Panc1 (cell line): ENCODE measurements around the gene SLC7A6. TPM values are rescaled to one million over a fixed set of nuclear protein-coding genes. Genes with fewer than 3 reads are reported as not detected.

ENCODE experiments used
- ATAC-seq: fragments of 200-7000 bp; cut with Tn5 transposase; 2 replicates; pipeline ENCODE4 v1.9.1; 2020; ENCODE audit warnings: mild to moderate bottlenecking, moderate library complexity
- BruUV-seq: library from RNA; stranded (reverse); fragments of 400-500 nt; replicated peaks from 2 replicates; lab custom pipeline; 2021; lab: Mats Ljungman, UMichigan
- CTCF ChIA-PET: fragments of 300-600 bp; sonication (Branson Sonifier 250); formaldehyde crosslinking; loops from one replicate; lab custom pipeline; 2022; ENCODE audit warnings: antibody characterized with exemption; lab: Charles Lee
- POLR2A ChIA-PET: fragments of 300-600 bp; sonication (Branson Sonifier 250); formaldehyde crosslinking; loops from one replicate; lab custom pipeline; 2022; ENCODE audit warnings: antibody characterized with exemption; lab: Charles Lee
- DNase-seq: peaks from one replicate; pipeline ENCODE4 v3.0.0-alpha.2; 2010; ENCODE audit warnings: low read depth, low spot score
- H3K27ac ChIP-seq: 2 replicates; pipeline ENCODE4 v1.5.1; 2011; ENCODE audit warnings: mild to moderate bottlenecking, low read length, inconsistent platforms
- H3K27me3 ChIP-seq: fragments of 200-500 bp; sonication (Bioruptor generic); 2 replicates; pipeline ENCODE4 v1.6.0; 2014; ENCODE audit warnings: low read length, inconsistent platforms; ENCODE audit not compliant: control insufficient read depth, insufficient read depth
- H3K36me3 ChIP-seq: fragments of 200-500 bp; sonication (Bioruptor generic); 2 replicates; pipeline ENCODE4 v1.5.1; 2014; ENCODE audit warnings: inconsistent platforms, mild to moderate bottlenecking, low read length, moderate library complexity; ENCODE audit not compliant: control insufficient read depth, insufficient read depth
- H3K4me1 ChIP-seq: 2 replicates; pipeline ENCODE4 v1.5.1; 2011; ENCODE audit warnings: inconsistent platforms, mild to moderate bottlenecking, low read length, moderate library complexity; ENCODE audit not compliant: control insufficient read depth, insufficient read depth
- H3K4me3 ChIP-seq, 2 experiments: 2 replicates each; pipeline ENCODE4 v1.5.1; 2011 to 2012; ENCODE audit warnings: low read depth in 2 of 2, low read length in 2 of 2, mild to moderate bottlenecking in 2 of 2, inconsistent platforms in 1 of 2, moderate library complexity in 1 of 2
- H3K9me3 ChIP-seq: fragments of 200-500 bp; sonication (Bioruptor generic); 2 replicates; pipeline ENCODE4 v1.5.1; 2014; ENCODE audit warnings: low read depth, mild to moderate bottlenecking, inconsistent platforms, low read length, moderate library complexity; ENCODE audit not compliant: control insufficient read depth, insufficient read depth
- CTCF ChIP-seq: fragments of 450-650 bp; IDR thresholded peaks from 2 replicates; pipeline ENCODE4 v1.5.1; 2017; ENCODE audit warnings: mild to moderate bottlenecking
- POLR2AphosphoS5 ChIP-seq: IDR thresholded peaks from 2 replicates; pipeline ENCODE4 v1.6.1; 2012; ENCODE audit warnings: mild to moderate bottlenecking, low read depth, low read length, moderate library complexity
- SIN3A ChIP-seq: IDR thresholded peaks from 2 replicates; pipeline ENCODE4 v1.6.1; 2012; ENCODE audit warnings: low read depth, mild to moderate bottlenecking, low read length, moderate library complexity, borderline replicate concordance; ENCODE audit not compliant: insufficient read depth
- TCF7L2 ChIP-seq: IDR thresholded peaks from 2 replicates; pipeline ENCODE4 v1.6.1; 2011; ENCODE audit warnings: mild to moderate bottlenecking, low read depth, low read length, inconsistent platforms
- in situ Hi-C: cut with HindIII; loops from 2 replicates; pipeline ENCODE4 v1.10.0; 2016; ENCODE audit warnings: low sequenced_read_pairs, low pct_unique_long_range_greater_than_20kb
- intact Hi-C: fragments of 100-400 bp; cut with micrococcal nuclease; formaldehyde crosslinking; loops from one replicate; pipeline ENCODE4 v1.10.0; 2022; ENCODE audit not compliant: unreplicated experiment
- total RNA-seq: library from RNA; stranded (reverse); gene quantifications from one replicate; pipeline ENCODE4 v1.2.1, GENCODE V29; 2021; ENCODE audit not compliant: unreplicated experiment
- TF ChIP-seq, protein P1 (sequence below), 2 experiments: IDR thresholded peaks; 2 replicates each; pipeline ENCODE4 v1.6.1; 2011 to 2012; ENCODE audit warnings: low read depth in 2 of 2, control low read depth in 1 of 2, low read length in 1 of 2, mild to moderate bottlenecking in 1 of 2, moderate library complexity in 1 of 2; ENCODE audit not compliant: insufficient read depth in 1 of 2

SLC7A6 gene
- total RNA-seq, 1 experiment from 2014 or later: 58.9 TPM

- Histone ChIP-seq H3K9me3 (no peaks in the 10 kb centered on the region), H3K36me3 (no peaks in the 10 kb centered on the region; the same call in 1 of the 2 replicates), H3K27me3 (no peaks in the 10 kb centered on the region), H3K27ac (no peak overlapping the region), H3K4me3 (no peak overlapping the region; a peak in 1 of 4 replicates), H3K4me1 (peaks cover 8% of the 10 kb centered on the region)
- no peak for ATAC-seq
- CTCF ChIA-PET: no interaction called here
- DNase-seq: no peak
- TF ChIP-seq SIN3A (no peak), CTCF (no peak), POLR2AphosphoS5 (no peak), TCF7L2 (no peak)
- TF ChIP-seq, protein P1, sequence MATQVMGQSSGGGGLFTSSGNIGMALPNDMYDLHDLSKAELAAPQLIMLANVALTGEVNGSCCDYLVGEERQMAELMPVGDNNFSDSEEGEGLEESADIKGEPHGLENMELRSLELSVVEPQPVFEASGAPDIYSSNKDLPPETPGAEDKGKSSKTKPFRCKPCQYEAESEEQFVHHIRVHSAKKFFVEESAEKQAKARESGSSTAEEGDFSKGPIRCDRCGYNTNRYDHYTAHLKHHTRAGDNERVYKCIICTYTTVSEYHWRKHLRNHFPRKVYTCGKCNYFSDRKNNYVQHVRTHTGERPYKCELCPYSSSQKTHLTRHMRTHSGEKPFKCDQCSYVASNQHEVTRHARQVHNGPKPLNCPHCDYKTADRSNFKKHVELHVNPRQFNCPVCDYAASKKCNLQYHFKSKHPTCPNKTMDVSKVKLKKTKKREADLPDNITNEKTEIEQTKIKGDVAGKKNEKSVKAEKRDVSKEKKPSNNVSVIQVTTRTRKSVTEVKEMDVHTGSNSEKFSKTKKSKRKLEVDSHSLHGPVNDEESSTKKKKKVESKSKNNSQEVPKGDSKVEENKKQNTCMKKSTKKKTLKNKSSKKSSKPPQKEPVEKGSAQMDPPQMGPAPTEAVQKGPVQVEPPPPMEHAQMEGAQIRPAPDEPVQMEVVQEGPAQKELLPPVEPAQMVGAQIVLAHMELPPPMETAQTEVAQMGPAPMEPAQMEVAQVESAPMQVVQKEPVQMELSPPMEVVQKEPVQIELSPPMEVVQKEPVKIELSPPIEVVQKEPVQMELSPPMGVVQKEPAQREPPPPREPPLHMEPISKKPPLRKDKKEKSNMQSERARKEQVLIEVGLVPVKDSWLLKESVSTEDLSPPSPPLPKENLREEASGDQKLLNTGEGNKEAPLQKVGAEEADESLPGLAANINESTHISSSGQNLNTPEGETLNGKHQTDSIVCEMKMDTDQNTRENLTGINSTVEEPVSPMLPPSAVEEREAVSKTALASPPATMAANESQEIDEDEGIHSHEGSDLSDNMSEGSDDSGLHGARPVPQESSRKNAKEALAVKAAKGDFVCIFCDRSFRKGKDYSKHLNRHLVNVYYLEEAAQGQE (IDR thresholded peaks at IDR 0.05; ENCODE audit: insufficient read depth in 1 of 2, low read depth in 2 of 2, low read length in 1 of 2): no peak
- BruUV-seq: no TSS peak
- POLR2A ChIA-PET: interaction anchor here (0.5 kb wide), 1 partner anchor 94 kb away, joined by 5 read pairs; no protein-coding TSS in a partner anchor
- intact Hi-C loops: no loop called here
- in situ Hi-C loops: no loop called here
Observed at GRCh38 chr16:68233835-68234187, 30.5 kb upstream of the SLC7A6 start.

GRCh38 chr16:68234188-68235107, 29.9 kb upstream of the SLC7A6 start:
- BruUV-seq: no TSS peak
- no peaks in the 10 kb centered on the region for H3K27me3 ChIP-seq
- no peaks in the 10 kb centered on the region; the same call in 1 of the 2 replicates for H3K36me3 ChIP-seq
- no peak for DNase-seq
- H3K27ac ChIP-seq: peak overlapping the region; percentile 71
- in situ Hi-C loops: no loop called here
- ChIA-PET POLR2A (interaction anchor here (0.5 kb wide), 1 partner anchor 94 kb away, joined by 5 read pairs; no protein-coding TSS in a partner anchor), CTCF (interaction anchor here (0.6 kb wide), 1 partner anchor 85 kb away, joined by 4 read pairs; no protein-coding TSS in a partner anchor)
- no peaks in the 10 kb centered on the region for H3K9me3 ChIP-seq
- no peak for TF ChIP-seq CTCF
- TF ChIP-seq, protein P1 (IDR thresholded peaks at IDR 0.05; ENCODE audit: insufficient read depth in 1 of 2, low read depth in 2 of 2, low read length in 1 of 2): no peak
- TF ChIP-seq POLR2AphosphoS5: no peak
- TF ChIP-seq SIN3A: no peak
- no peak for ATAC-seq
- intact Hi-C loops: no loop called here
- peaks cover 8% of the 10 kb centered on the region for H3K4me1 ChIP-seq
- peak overlapping the region; percentile 62 to 76 for H3K4me3 ChIP-seq
